Body of pancreas (tissue), 4 donors: Measurements from ENCODE around the gene AGAP1.

Source experiments
- POLR2A ChIP-seq, 3 donors: fragments of 450-650 bp; IDR thresholded peaks; one replicate each; pipeline ENCODE4 v1.6.1; 2016; ENCODE audit warnings: antibody characterized with exemption in 3 of 3, mild to moderate bottlenecking in 2 of 3
- TF ChIP-seq, protein P1 (sequence below), 7 experiments: fragments of 450-650 bp in 4 of 7; fragments of 200-600 bp in 3 of 7; sonication (generic) in 3 of 7; IDR thresholded peaks; one replicate each; pipeline ENCODE4 v1.5.1; 2016 to 2019; ENCODE audit warnings: antibody characterized with exemption in 7 of 7

DNA sequence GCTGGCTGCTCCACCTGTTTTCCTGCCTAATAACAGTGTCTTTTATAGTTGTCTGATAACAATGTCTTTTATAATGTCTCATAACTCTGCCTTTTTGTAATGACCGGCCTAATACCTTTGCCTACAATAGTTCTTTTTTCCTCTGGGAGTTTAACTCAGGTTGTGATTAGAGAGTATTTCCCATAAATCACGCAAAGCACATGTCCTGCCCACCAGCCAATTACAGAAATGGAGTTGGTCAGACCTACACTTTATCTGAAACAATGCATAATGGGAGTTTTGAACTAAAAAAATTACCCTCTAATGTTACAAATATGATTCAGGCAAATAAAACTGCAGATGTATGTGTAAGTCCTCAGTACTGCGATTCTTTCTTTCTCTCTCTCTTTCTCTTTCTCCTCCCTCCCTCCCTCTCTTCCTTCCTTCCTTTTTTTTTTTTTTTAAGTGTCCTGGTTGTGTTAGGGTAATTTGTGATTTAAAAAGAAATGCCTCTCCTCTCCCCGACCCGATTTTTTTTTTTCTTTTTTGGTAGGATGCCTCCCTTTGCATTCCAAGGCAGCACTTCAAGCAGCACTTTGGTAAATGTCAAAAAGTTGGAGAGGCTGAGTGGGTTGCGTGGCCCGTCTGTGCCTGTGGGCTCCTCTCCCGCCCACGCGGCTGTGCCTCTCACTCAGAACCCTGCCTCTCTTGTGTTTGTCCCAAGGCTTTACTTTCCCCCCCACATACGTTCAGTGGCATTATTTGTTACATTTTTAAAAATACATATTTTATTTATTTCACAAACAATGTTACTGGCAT, 147.3 kb downstream of the AGAP1 start:
- TF ChIP-seq, protein P1, sequence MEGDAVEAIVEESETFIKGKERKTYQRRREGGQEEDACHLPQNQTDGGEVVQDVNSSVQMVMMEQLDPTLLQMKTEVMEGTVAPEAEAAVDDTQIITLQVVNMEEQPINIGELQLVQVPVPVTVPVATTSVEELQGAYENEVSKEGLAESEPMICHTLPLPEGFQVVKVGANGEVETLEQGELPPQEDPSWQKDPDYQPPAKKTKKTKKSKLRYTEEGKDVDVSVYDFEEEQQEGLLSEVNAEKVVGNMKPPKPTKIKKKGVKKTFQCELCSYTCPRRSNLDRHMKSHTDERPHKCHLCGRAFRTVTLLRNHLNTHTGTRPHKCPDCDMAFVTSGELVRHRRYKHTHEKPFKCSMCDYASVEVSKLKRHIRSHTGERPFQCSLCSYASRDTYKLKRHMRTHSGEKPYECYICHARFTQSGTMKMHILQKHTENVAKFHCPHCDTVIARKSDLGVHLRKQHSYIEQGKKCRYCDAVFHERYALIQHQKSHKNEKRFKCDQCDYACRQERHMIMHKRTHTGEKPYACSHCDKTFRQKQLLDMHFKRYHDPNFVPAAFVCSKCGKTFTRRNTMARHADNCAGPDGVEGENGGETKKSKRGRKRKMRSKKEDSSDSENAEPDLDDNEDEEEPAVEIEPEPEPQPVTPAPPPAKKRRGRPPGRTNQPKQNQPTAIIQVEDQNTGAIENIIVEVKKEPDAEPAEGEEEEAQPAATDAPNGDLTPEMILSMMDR (IDR thresholded peaks at IDR 0.05) = no peak
- no peak for TF ChIP-seq POLR2A (IDR thresholded peaks at IDR 0.05)
